CD4-positive, alpha-beta T cell treated with Interleukin-12 subunit alpha and Interleukin-12 subunit beta, for 1 hour (primary cell): ENCODE measurements around the gene CAMKK2.
"Not testable (repeated sequence)": the region's sequence is repeated elsewhere in the genome, so short reads cannot be mapped to it uniquely, and the experiment has no call there.

ENCODE experiments used
- DNase-seq: peaks from one replicate; pipeline ENCODE4 v3.0.0-alpha.2; 2020

Gene CAMKK2

GRCh38 chr12:121219353-121219986 is 77.0 kb downstream of the CAMKK2 start:
- DNase-seq: no peak

GRCh38 chr12:121218588-121219352 is 77.7 kb downstream of the CAMKK2 start:
- DNase-seq: no peak

GRCh38 chr12:121217761-121218160 is 78.7 kb downstream of the CAMKK2 start:
- no peak for DNase-seq

GRCh38 chr12:121217063-121217462 is 79.4 kb downstream of the CAMKK2 start:
- no peak for DNase-seq

GRCh38 chr12:121216102-121216501 is 80.4 kb downstream of the CAMKK2 start:
- no peak for DNase-seq

- peak; percentile 33 for DNase-seq
Measured at GRCh38 chr12:121214855-121215745, 81.4 kb downstream of the CAMKK2 start.

- peak; percentile 21 for DNase-seq
Measured at GRCh38 chr12:121214166-121214777, 82.2 kb downstream of the CAMKK2 start.

- no peak for DNase-seq
Measured at GRCh38 chr12:121212875-121213274, 83.6 kb downstream of the CAMKK2 start.

GRCh38 chr12:121209624-121210572 is 86.6 kb downstream of the CAMKK2 start, which contains the start of gene P2RX4:
Gene P2RX4 (plus strand): TSS chr12:121210129. CDS start chr12:121210165, 36 bp downstream.
- peak; percentile 91 for DNase-seq

GRCh38 chr12:121209221-121209620 is 87.3 kb downstream of the CAMKK2 start:
- DNase-seq: no peak

GRCh38 chr12:121208571-121208970 is 87.9 kb downstream of the CAMKK2 start:
- not testable (repeated sequence) for DNase-seq

GRCh38 chr12:121205491-121205890 is 91.0 kb downstream of the CAMKK2 start:
- DNase-seq: no peak

GRCh38 chr12:121203482-121203881 is 93.0 kb downstream of the CAMKK2 start:
- DNase-seq: no peak

GRCh38 chr12:121202407-121203355 is 93.8 kb downstream of the CAMKK2 start:
- DNase-seq: no peak

GRCh38 chr12:121201140-121201539 is 95.4 kb downstream of the CAMKK2 start:
- DNase-seq: not testable (repeated sequence)

GRCh38 chr12:121198949-121199348 is 97.6 kb downstream of the CAMKK2 start:
- no peak for DNase-seq

GRCh38 chr12:121196902-121197301 is 99.6 kb downstream of the CAMKK2 start:
- DNase-seq: peak; percentile 14

- no peak for DNase-seq
Measured at GRCh38 chr12:121191151-121191550, 105.4 kb downstream of the CAMKK2 start.

- no peak for DNase-seq
Measured at GRCh38 chr12:121190523-121191031, 105.9 kb downstream of the CAMKK2 start.

GRCh38 chr12:121189619-121190155 is 106.8 kb downstream of the CAMKK2 start:
- DNase-seq: no peak
